Kidney epithelial cell (primary cell): ENCODE measurements around the gene SIM1. TPM values are rescaled to one million over a fixed set of nuclear protein-coding genes. Genes with fewer than 3 reads are reported as not detected.

Experiments
- DNase-seq: peaks from one replicate; pipeline ENCODE4 v3.0.0-alpha.2; 2010; ENCODE audit warnings: low read depth
- H3K27me3 ChIP-seq: 2 replicates; pipeline ENCODE4 v1.6.0; 2011; ENCODE audit warnings: low read length; ENCODE audit not compliant: control insufficient read depth, insufficient read depth
- H3K36me3 ChIP-seq: 2 replicates; pipeline ENCODE4 v1.5.1; 2011; ENCODE audit warnings: low read length; ENCODE audit not compliant: control insufficient read depth, insufficient read depth
- H3K4me3 ChIP-seq: 2 replicates; pipeline ENCODE4 v1.5.1; 2011; ENCODE audit warnings: low read depth, mild to moderate bottlenecking, control low read depth, low read length
- CTCF ChIP-seq: IDR thresholded peaks from 2 replicates; pipeline ENCODE4 v1.5.1; 2011; ENCODE audit warnings: mild to moderate bottlenecking, moderate library complexity, low read length, control low read depth, inconsistent platforms; ENCODE audit not compliant: insufficient read depth, poor library complexity, severe bottlenecking
- total RNA-seq: library from RNA; depleted of rRNA; stranded (reverse); fragments of >200 nt; gene quantifications from 2 replicates; pipeline ENCODE4 v1.2.3, GENCODE V29; 2015

Gene SIM1
- total RNA-seq, 1 donor from 2014 or later: 2.0 TPM

GRCh38 chr6:100504786-100505737, 40.3 kb upstream of the SIM1 start:
- DNase-seq: peak; percentile 59
- H3K27me3 ChIP-seq: no peaks in the 10 kb centered on the region
- no peak for TF ChIP-seq CTCF
- no peaks in the 10 kb centered on the region for H3K36me3 ChIP-seq
- no peak overlapping the region for H3K4me3 ChIP-seq

GRCh38 chr6:100503043-100503705, 38.5 kb upstream of the SIM1 start:
- no peak for TF ChIP-seq CTCF
- Histone ChIP-seq H3K27me3 (no peaks in the 10 kb centered on the region), H3K4me3 (no peak overlapping the region), H3K36me3 (no peaks in the 10 kb centered on the region)
- DNase-seq: no peak

GRCh38 chr6:100493206-100493888, 28.6 kb upstream of the SIM1 start:
- Histone ChIP-seq H3K36me3 (no peaks in the 10 kb centered on the region), H3K27me3 (no peaks in the 10 kb centered on the region), H3K4me3 (no peak overlapping the region)
- no peak for TF ChIP-seq CTCF
- DNase-seq: peak; percentile 45

GRCh38 chr6:100491952-100492670, 27.4 kb upstream of the SIM1 start:
- no peak overlapping the region for H3K4me3 ChIP-seq
- no peak for DNase-seq
- H3K36me3 ChIP-seq: no peaks in the 10 kb centered on the region
- TF ChIP-seq CTCF: no peak
- H3K27me3 ChIP-seq: no peaks in the 10 kb centered on the region

- Histone ChIP-seq H3K36me3 (no peaks in the 10 kb centered on the region), H3K27me3 (no peaks in the 10 kb centered on the region), H3K4me3 (no peak overlapping the region)
- no peak for TF ChIP-seq CTCF
- DNase-seq: no peak
Observed at GRCh38 chr6:100490065-100490464, 25.3 kb upstream of the SIM1 start.
